22Rv1 (cell line): Measurements from ENCODE around the gene TMEM178B.

Experiments
- H3K27ac ChIP-seq: fragments of 450-650 bp; 2 replicates; pipeline ENCODE4 v1.5.1; 2017
- CTCF ChIP-seq: fragments of 450-650 bp; IDR thresholded peaks from 2 replicates; pipeline ENCODE4 v1.5.1; 2017; ENCODE audit warnings: mild to moderate bottlenecking
- ZFX ChIP-seq: fragments of 450-650 bp; IDR thresholded peaks from 2 replicates; pipeline ENCODE4 v1.6.1; 2017; ENCODE audit warnings: antibody characterized with exemption, borderline replicate concordance

TMEM178B gene

GRCh38 chr7:141220263-141220880, 146.5 kb downstream of the TMEM178B start:
- TF ChIP-seq ZFX: no peak
- TF ChIP-seq CTCF: peak; percentile 57
- no peak overlapping the region for H3K27ac ChIP-seq

GRCh38 chr7:141221007-141221612, 147.2 kb downstream of the TMEM178B start:
- H3K27ac ChIP-seq: no peak overlapping the region
- no peak for TF ChIP-seq CTCF
- no peak for TF ChIP-seq ZFX

GRCh38 chr7:141225916-141226618, 152.2 kb downstream of the TMEM178B start:
- no peak overlapping the region for H3K27ac ChIP-seq
- TF ChIP-seq ZFX (no peak), CTCF (no peak)

- TF ChIP-seq ZFX: no peak
- TF ChIP-seq CTCF: no peak
- no peak overlapping the region for H3K27ac ChIP-seq
Observed at GRCh38 chr7:141227454-141227853, 153.6 kb downstream of the TMEM178B start.

- TF ChIP-seq CTCF (no peak), ZFX (no peak)
Observed at GRCh38 chr7:141228482-141228881, 154.6 kb downstream of the TMEM178B start.

GRCh38 chr7:141231018-141231792, 157.3 kb downstream of the TMEM178B start:
- peak; percentile 35 for TF ChIP-seq CTCF
- no peak for TF ChIP-seq ZFX
- H3K27ac ChIP-seq: no peak overlapping the region

More at GRCh38 chr7:141228482-141228881, 154.6 kb downstream of the TMEM178B start:
- no peak overlapping the region for H3K27ac ChIP-seq
